Left forelimb (tissue), 1 donor: ENCODE measurements around the gene POLR2E.

Experiments
- DNase-seq: peaks from one replicate; pipeline ENCODE4 v3.0.0-alpha.2; 2018; ENCODE audit warnings: low spot score

POLR2E gene

GRCh38 chr19:1110809-1111640, 15.8 kb upstream of the POLR2E start:
- DNase-seq, result no peak

GRCh38 chr19:1109697-1110671, 14.8 kb upstream of the POLR2E start:
- DNase-seq, result no peak

- no peak for DNase-seq
These were observed 13.9 kb upstream of the POLR2E start for GRCh38 chr19:1109032-1109551.

- DNase-seq, result no peak
These were observed 13.3 kb upstream of the POLR2E start for GRCh38 chr19:1108291-1109031.

- no peak for DNase-seq
These were observed 12.6 kb upstream of the POLR2E start for GRCh38 chr19:1107661-1108261.

GRCh38 chr19:1106841-1107660, 11.9 kb upstream of the POLR2E start:
- DNase-seq, result no peak

GRCh38 chr19:1105873-1106840, 11.0 kb upstream of the POLR2E start:
- no peak for DNase-seq

- no peak for DNase-seq
These were observed 10.1 kb upstream of the POLR2E start for GRCh38 chr19:1105008-1105872.

- DNase-seq, result peak; percentile 83
These were observed 9.3 kb upstream of the POLR2E start for GRCh38 chr19:1104311-1105007.

- DNase-seq, result peak; percentile 99
These were observed 8.6 kb upstream of the POLR2E start, which contains the start of gene GPX4 for GRCh38 chr19:1103708-1104310. Gene GPX4 (plus strand): TSS chr19:1103994. CDS start chr19:1104044, 50 bp downstream.

GRCh38 chr19:1103132-1103707, 8.0 kb upstream of the POLR2E start:
- no peak for DNase-seq

GRCh38 chr19:1102407-1103131, 7.4 kb upstream of the POLR2E start:
- no peak for DNase-seq

- no peak for DNase-seq
These were observed 6.1 kb upstream of the POLR2E start for GRCh38 chr19:1101337-1101698.

GRCh38 chr19:1098177-1099051, 3.2 kb upstream of the POLR2E start:
- DNase-seq, result no peak

- DNase-seq, result no peak
These were observed 2.6 kb upstream of the POLR2E start for GRCh38 chr19:1097810-1098176.
